Activated CD4-positive, alpha-beta T cell treated with anti-CD3 and anti-CD28 coated beads, Interleukin-2, amount 50 U/mL, for 48 hours (primary cell): ENCODE data around the gene FARS2.

Experiments
- DNase-seq, 2 experiments: peaks; one replicate each; pipeline ENCODE4 v3.0.0-alpha.2; 2020

The FARS2 gene

GRCh38 chr6:5706124-5707033 is 445.1 kb downstream of the FARS2 start:
- DNase-seq: no peak

GRCh38 chr6:5707281-5708045 is 446.1 kb downstream of the FARS2 start:
- DNase-seq: no peak

- no peak for DNase-seq
Observed at GRCh38 chr6:5710516-5710915, 449.2 kb downstream of the FARS2 start.

- DNase-seq: no peak
Observed at GRCh38 chr6:5710936-5711335, 449.6 kb downstream of the FARS2 start.

GRCh38 chr6:5712349-5713215 is 451.3 kb downstream of the FARS2 start:
- DNase-seq: no peak

DNA sequence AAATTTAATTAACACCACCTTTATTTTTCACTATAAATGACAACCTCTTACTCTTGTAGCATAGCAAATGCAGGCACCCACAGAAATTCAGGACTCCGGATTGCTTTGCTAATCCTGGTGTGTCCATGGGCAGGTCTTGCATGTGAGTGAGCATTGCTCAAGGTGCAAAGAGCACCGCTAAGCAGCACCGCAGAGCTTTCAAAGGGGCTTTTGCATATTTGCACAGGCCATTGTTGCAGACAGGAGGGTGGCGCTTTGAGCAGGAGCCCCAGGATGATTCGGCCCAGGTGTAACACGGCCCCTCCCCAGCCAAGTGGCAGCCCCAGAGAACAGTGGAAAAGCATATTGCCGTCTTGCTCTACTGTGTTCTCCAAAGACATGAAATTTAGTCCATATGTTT is 452.2 kb downstream of the FARS2 start:
- no peak for DNase-seq

- DNase-seq: no peak
Observed at GRCh38 chr6:5718231-5718947, 457.1 kb downstream of the FARS2 start.

DNA sequence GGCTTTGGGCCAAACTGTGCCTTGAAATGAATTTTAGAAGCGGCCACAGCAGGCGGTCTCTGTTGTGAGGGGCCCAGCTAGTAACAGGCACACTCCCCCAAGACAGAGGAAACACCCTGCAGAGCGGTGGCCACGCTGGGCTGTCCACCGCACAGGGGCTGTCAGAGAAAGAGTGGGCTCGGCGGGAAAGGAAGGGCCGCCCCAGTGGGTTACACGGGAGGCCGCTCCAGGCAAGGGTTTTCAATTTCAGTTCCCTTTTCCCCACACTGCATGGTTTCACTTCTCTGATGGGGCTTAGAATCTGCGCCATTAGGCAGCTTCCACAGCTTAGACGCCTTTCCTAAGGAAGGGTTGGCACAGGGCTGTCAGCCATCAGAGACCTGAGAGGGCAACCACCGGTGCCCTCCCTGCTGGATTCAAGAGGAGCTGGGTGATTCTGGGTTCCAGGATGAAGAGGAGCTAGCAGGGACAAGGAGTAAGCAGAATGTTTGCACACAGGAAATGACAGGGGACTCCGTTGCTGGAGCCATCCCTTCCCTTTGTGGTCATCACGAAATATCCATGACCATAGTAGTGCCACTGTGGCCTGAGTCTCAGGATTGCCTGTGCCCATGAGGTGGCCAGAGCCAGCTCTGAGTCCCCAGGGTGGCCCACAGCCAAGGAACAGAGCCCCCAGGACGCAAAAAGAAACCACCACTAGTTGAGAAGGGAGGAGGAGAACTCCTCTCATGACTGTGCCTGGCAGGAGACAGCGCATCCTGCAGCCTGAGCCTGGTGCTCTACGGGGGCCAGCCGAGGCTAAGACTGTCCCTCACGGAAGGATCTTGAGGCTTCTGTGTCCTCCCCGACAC is 462.8 kb downstream of the FARS2 start:
- no peak for DNase-seq

DNA sequence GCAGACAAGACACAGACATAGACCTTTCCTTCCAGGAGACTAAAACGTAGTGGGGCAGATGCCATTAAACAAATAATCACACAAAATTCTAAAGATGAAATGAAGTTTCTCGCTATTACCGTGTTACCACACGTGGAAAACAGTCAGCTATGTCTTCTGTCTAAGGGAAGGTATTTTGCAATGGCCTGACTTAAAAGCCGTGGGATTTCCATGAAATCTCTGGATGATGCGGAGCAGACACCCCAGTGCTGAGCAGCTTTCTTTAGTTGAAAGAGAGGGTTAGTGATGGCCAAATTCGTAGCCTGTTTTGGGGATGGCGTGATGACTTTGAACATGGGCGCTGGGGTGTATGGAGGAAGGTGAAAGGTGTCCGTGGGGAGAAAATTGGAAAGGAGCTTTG is 463.6 kb downstream of the FARS2 start:
- DNase-seq: no peak

DNA sequence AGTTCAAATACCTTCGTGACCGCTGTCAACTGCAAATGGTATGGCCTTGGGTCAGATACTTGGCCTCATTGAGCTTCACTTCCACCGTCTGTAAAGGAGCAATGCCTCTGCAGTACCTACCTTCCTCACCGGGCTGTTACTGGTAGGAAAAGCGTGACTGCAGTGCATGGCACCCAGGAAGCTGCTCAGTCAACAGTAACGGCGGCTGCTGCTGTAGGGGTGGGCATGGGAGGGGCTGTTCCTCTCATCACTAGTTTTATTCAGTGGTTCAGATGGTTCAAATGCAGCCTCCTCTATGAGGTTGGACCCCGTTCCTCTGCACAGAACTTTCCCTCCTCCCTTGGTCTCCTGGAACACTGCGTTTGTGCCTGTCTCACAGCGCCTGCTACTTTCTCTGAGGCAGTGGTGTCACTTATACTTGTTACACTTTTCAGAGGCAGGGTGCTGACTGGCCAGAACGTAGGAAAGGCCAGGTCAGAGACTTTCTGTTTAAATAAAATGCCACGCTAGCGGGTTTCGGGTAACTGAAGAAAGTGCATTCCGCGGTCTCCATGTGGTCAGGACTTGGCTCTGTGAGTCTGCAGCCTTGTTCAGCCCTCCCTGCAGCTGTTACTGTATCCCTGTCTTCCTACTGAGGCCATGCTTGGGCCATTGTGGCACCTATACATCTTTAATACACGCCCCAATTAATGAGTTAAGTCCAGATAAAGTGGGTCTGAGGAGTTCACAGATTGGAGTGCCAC is 465.8 kb downstream of the FARS2 start:
- DNase-seq: no peak

DNA sequence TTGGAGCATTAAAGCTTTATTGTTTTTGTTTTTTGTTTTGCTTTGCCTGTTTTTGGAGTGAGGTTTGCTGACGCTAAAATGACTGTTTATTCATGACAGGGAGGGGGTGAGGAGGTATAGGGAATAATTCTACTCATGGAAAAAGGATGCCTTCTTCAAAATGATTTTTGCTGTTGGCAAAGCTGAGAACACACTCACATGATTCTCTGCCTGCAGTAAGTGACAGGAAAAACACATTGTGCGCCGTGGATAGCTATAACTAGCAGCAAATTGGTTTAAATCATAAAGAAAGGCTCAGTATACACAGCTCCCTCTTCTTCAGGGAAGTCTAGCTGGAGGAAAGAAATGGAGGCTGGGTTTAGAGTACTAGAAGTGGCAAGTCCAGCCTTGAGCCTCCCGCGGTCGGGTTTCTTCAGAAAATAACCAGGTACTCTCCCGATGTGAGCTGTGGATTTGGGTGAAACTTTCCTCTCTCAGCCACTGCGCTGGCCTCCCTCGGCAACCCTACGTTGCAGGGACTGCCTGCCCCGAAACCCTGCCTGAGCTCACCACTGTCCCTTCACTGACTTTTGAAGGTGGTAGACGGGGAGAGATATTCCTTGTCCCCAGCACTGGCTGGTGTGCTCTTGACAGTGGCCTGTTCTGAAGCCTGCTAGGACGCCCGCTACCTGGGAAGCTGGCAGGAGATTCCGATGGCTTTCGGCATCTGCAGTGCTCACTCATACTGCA is 467.2 kb downstream of the FARS2 start:
- DNase-seq: no peak

GRCh38 chr6:5729080-5729434 is 467.7 kb downstream of the FARS2 start:
- DNase-seq: no peak

GRCh38 chr6:5729813-5730517 is 468.7 kb downstream of the FARS2 start:
- DNase-seq: no peak

DNA sequence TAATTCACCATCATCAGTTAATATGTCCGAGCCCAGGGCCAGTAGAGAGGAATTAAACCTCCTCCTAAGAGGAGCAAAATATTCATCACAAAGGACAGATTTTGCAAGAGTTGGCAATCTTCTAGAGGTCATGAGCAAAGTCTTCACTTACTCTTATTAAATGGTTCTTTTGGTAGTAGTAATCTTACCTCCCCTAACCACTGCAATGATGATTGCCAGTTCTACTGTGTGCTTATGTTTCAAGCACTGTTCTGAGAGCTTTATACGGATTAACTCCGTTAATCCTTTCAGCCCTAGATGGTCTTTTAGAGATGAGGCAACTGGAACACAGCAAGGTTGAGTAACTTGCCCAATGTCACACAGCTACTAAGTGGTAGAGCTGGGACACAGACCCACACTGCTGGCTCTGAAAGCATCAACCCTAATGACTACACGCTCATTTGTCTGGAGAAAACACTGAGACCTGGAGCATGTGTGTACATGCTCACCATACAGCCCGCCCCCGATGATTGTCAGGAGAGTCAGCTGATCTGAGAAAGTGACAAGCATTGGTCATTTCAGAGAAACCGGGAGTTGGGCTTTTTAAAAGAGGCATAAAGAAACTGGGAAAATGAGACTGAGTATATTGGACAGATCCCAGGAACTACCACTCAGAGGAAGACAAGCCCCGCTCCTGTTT is 469.4 kb downstream of the FARS2 start:
- DNase-seq: no peak

- DNase-seq: no peak
Observed at GRCh38 chr6:5731435-5731834, 470.1 kb downstream of the FARS2 start.

DNA sequence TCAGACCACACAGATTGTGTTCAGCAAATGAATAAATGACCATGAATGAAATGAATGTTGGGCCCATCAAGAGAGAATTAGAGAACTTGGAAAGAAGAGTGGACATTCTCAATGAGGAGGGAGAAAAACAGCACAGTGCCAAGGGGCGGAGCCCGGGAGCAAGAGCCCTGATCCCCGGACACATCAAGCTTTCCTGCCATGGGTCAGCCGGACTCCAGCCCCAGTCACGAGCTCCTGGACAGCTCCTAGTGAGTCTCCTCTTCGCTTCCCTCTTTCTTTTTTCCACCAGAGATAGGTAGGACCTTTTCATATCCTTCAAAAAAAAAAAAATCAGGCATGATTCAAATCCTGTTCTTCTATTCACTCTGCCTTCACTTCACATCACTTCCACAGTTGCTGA is 471.2 kb downstream of the FARS2 start:
- DNase-seq: no peak

DNA sequence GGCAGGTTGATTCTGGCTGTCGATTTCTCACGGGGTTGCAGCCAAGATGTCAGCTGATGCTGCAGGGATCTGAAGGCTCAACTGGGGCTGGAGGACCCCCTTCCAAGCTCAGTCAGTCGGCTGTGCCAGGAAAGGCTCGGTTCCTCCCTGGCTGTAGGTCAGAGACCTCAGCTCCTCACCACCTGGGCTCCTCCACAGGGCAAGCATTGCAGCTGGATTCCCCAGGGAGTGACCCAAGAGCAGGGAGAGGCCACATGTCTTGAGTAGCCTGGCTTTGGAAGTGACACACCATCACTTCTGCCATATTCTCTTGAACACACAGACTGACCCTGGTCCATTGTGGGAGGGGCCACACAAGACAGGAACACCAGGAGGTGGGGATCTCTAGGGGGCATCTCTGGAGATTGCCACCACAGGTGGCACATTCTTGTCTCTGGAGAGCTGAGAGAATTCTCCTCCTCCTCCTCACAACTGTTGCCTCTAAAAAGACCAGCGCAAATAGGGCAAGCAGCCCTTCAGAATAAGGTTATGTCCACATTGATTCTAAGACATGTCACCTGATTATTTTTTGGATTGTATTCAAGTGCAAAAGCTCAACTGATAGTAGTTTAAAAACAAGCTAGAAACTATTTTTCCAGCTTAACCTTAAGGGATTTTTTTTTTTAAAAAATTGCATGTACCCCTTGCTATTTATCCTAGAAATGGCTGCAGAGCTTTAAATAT is 474.9 kb downstream of the FARS2 start:
- DNase-seq: no peak

GRCh38 chr6:5737460-5737859 is 476.1 kb downstream of the FARS2 start:
- DNase-seq: no peak
